ENCODE measurements around the gene CCL25. TPM values are rescaled to one million over a fixed set of nuclear protein-coding genes. Genes with fewer than 3 reads are reported as not detected.

The CCL25 gene
- total and polyA plus RNA-seq, 2 of the 13 experiments (the other 11 are each of a cell fraction or from before 2014, with no cell fraction given): not detected

- H4K20me1 ChIP-seq (ENCODE audit: insufficient read depth, low read length): no peaks in the 10 kb centered on the region
- H3K36me3 ChIP-seq (replicated peaks in 1 of 2; ENCODE audit: control insufficient read depth in 1 of 2, insufficient read depth in 2 of 2, low read length in 2 of 2): no peaks in the 10 kb centered on the region
- H2AFZ ChIP-seq (ENCODE audit: low read length): no peak overlapping the region
- H3K27ac ChIP-seq (ENCODE audit: extremely low read length, insufficient read depth, low read length): no peak overlapping the region
- WGBS (ENCODE audit: low lambda C conversion rate): 3% methylated on average over 6 of the region's 9 CpGs
- FAIRE-seq: no peak
- ChIA-PET POLR2A (no interaction called here), CTCF (ENCODE audit: low intra/inter-chr PET ratio, low total read pairs) (no interaction called here)
- no peaks in the 10 kb centered on the region for H3K79me2 ChIP-seq (ENCODE audit: insufficient read depth, low read length)
- no peaks in the 10 kb centered on the region; a peak in 1 of 5 replicates for H3K27me3 ChIP-seq (ENCODE audit: control insufficient read depth in 1 of 2, insufficient read depth in 2 of 2, low read length in 2 of 2)
- H3K4me2 ChIP-seq (ENCODE audit: low read depth, low read length): peak overlapping the region; percentile 41
- H3K9ac ChIP-seq (ENCODE audit: insufficient read depth, low read depth, low read length): no peak overlapping the region
- H3K4me3 ChIP-seq (replicated peaks in 1 of 3; ENCODE audit: insufficient read depth in 1 of 3, low read depth in 2 of 3, low read length in 3 of 3): peak overlapping the region in 1 of 3 experiments; percentile 33; a peak in 1 of 6 replicates
- no TSS peak for BruUV-seq (replicated peaks)
- H3K9me3 ChIP-seq (ENCODE audit: low read length): no peaks in the 10 kb centered on the region
- H3K4me1 ChIP-seq (ENCODE audit: insufficient read depth, low read length): peaks cover 24% of the 10 kb centered on the region
- in situ Hi-C loops (cut with HindIII; ENCODE audit: extremely low pct_ligation_motif_present, low pct_unique_long_range_greater_than_20kb) (no loop called here), intact Hi-C loops (cut with micrococcal nuclease; ENCODE audit: unreplicated experiment) (no loop called here)
- ATAC-seq: peak; percentile 47
- DNase-seq (ENCODE audit: low spot score): no peak
- TF ChIP-seq MYPOP (CRISPR knock-in tag; IDR thresholded peaks at IDR 0.05): no peak
- TF ChIP-seq MATR3 (CRISPR knock-in tag; IDR thresholded peaks at IDR 0.05): no peak
- no peak for TF ChIP-seq ZNF784 (CRISPR knock-in tag; IDR thresholded peaks at IDR 0.05; ENCODE audit: borderline replicate concordance)
- TF ChIP-seq DPF2 (CRISPR knock-in tag; IDR thresholded peaks at IDR 0.05; ENCODE audit: borderline replicate concordance, low read depth): no peak
- no peak for TF ChIP-seq ZNF619 (CRISPR knock-in tag; IDR thresholded peaks at IDR 0.05)
- TF ChIP-seq RXRB (CRISPR knock-in tag; IDR thresholded peaks at IDR 0.05; ENCODE audit: borderline replicate concordance): 0 out of 2 replicates have a peak, but pooled peaks have one; percentile 18
- TF ChIP-seq ATRX (CRISPR knock-in tag; IDR thresholded peaks at IDR 0.05; ENCODE audit: borderline replicate concordance): no peak
- peak; percentile 39; the same call in 1 of the 2 replicates for TF ChIP-seq HOXA3 (CRISPR knock-in tag; IDR thresholded peaks at IDR 0.05)
- TF ChIP-seq TCF12 (IDR thresholded peaks at IDR 0.05): no peak
- no peak for TF ChIP-seq TCF12 (CRISPR knock-in tag; IDR thresholded peaks at IDR 0.05)
- no peak for TF ChIP-seq PHF20 (CRISPR knock-in tag; IDR thresholded peaks at IDR 0.05)
- TF ChIP-seq USF2 (IDR thresholded peaks at IDR 0.05; ENCODE audit: low read depth, low read length): no peak
- TF ChIP-seq USF2 (CRISPR knock-in tag; IDR thresholded peaks at IDR 0.05; ENCODE audit: borderline replicate concordance): no peak
- TF ChIP-seq NFE2L2 (IDR thresholded peaks at IDR 0.05; ENCODE audit: low read length): no peak
- no peak for TF ChIP-seq ZSCAN31 (CRISPR knock-in tag; IDR thresholded peaks at IDR 0.05; ENCODE audit: low read depth)
- TF ChIP-seq HDAC2 (CRISPR knock-in tag; IDR thresholded peaks at IDR 0.05): 0 out of 2 replicates have a peak, but pooled peaks have one; percentile 23
- peak; percentile 58; the same call in 1 of the 2 replicates for TF ChIP-seq PAXIP1 (CRISPR knock-in tag; conservative IDR thresholded peaks at IDR 0.05)
- peak; percentile 45; the same call in 1 of the 2 replicates for TF ChIP-seq SALL1 (CRISPR knock-in tag; IDR thresholded peaks at IDR 0.05)
- no peak for TF ChIP-seq ZNF337 (CRISPR knock-in tag; IDR thresholded peaks at IDR 0.05; ENCODE audit: borderline replicate concordance, low read depth)
Measured at GRCh38 chr19:8054169-8054568, 1.6 kb downstream of the CCL25 start.

Measured in HepG2 (cell line).